Measurements from ENCODE around the gene SMAD5.

SMAD5 gene

GRCh38 chr5:136212252-136212721, 79.6 kb downstream of the SMAD5 start:
- H3K27ac ChIP-seq, result no peak overlapping the region
- DNase-seq (ENCODE audit: low read depth, low spot score), result no peak

- no peak for DNase-seq (ENCODE audit: low read depth, low spot score)
Observed at GRCh38 chr5:136213919-136214493, 81.4 kb downstream of the SMAD5 start.

GRCh38 chr5:136215812-136216211, 83.2 kb downstream of the SMAD5 start:
- no peak for DNase-seq (ENCODE audit: low read depth, low spot score)
- no peak overlapping the region for H3K27ac ChIP-seq

More at GRCh38 chr5:136213919-136214493, 81.4 kb downstream of the SMAD5 start:
- H3K27ac ChIP-seq, result no peak overlapping the region

- DNase-seq (ENCODE audit: low read depth, low spot score), result no peak
- H3K27ac ChIP-seq, result no peak overlapping the region
Observed at GRCh38 chr5:136216230-136216629, 83.6 kb downstream of the SMAD5 start.

GRCh38 chr5:136221340-136221739, 88.7 kb downstream of the SMAD5 start:
- DNase-seq (ENCODE audit: low read depth, low spot score), result no peak
- no peak overlapping the region for H3K27ac ChIP-seq

GRCh38 chr5:136222580-136223235, 90.1 kb downstream of the SMAD5 start:
- no peak overlapping the region for H3K27ac ChIP-seq
- no peak for DNase-seq (ENCODE audit: low read depth, low spot score)

GRCh38 chr5:136225796-136226195, 93.2 kb downstream of the SMAD5 start:
- H3K27ac ChIP-seq, result no peak overlapping the region
- no peak for DNase-seq (ENCODE audit: low read depth, low spot score)

GRCh38 chr5:136226401-136226800, 93.8 kb downstream of the SMAD5 start:
- no peak overlapping the region for H3K27ac ChIP-seq
- DNase-seq (ENCODE audit: low read depth, low spot score), result no peak

- H3K27ac ChIP-seq, result no peak overlapping the region
- no peak for DNase-seq (ENCODE audit: low read depth, low spot score)
Observed at GRCh38 chr5:136228136-136228757, 95.6 kb downstream of the SMAD5 start.

GRCh38 chr5:136230176-136230575, 97.5 kb downstream of the SMAD5 start:
- DNase-seq (ENCODE audit: low read depth, low spot score), result no peak
- H3K27ac ChIP-seq, result no peak overlapping the region

GRCh38 chr5:136232316-136232715, 99.7 kb downstream of the SMAD5 start:
- DNase-seq (ENCODE audit: low read depth, low spot score), result no peak

More at GRCh38 chr5:136232316-136232715, 99.7 kb downstream of the SMAD5 start:
- H3K27ac ChIP-seq, result no peak overlapping the region

Data from epithelial cell of prostate (primary cell).